ENCODE results near the gene FBXO42.
A peak's percentile ranks its signal among the peaks of the same experiment; 100 is the strongest.
"Not testable (repeated sequence)": the region's sequence is repeated elsewhere in the genome, so short reads cannot be mapped to it uniquely, and the experiment has no call there.

FBXO42 gene

DNA sequence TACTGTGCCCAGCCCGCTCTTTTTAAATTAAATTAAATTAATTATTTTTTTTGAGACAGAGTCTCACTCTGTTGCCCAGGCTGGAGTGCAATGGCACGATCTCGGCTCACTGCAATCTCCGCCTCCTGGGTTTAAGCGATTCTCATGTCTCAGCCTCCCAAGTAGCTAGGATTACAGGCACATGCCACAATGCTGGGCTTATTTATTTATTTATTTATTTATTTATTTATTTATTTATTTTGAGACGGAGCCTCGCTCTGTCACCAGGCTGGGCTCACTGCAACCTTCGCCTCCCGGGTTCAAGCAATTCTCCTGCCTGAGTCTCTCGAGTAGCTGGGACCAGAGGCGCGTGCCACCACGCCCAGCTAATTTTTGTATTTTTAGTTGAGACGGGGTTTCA is 129.6 kb downstream of the FBXO42 start:
- DNase-seq (ENCODE audit: low read depth in 3 of 3, low spot score in 1 of 3), result not testable (repeated sequence)

DNA sequence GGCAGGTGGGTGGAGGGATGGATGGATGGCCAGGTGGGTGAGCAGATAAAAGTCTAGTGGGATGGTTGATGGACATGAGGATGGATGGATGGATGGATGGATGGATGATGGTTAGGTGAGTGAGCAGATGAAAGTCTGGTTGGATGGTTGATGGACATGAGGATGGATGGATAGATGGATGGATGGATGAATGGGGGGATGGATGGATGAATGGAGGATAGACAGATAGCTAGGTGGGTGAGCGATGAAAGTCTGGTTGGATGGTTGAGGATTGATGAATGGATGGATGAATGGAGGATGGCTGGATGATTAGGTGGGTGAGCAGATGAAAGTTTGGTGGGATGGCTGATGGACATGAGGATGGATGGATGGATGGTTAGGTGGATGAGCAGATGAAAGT is 130.8 kb downstream of the FBXO42 start:
- no peak for DNase-seq (ENCODE audit: low read depth in 3 of 3, low spot score in 1 of 3)

DNA sequence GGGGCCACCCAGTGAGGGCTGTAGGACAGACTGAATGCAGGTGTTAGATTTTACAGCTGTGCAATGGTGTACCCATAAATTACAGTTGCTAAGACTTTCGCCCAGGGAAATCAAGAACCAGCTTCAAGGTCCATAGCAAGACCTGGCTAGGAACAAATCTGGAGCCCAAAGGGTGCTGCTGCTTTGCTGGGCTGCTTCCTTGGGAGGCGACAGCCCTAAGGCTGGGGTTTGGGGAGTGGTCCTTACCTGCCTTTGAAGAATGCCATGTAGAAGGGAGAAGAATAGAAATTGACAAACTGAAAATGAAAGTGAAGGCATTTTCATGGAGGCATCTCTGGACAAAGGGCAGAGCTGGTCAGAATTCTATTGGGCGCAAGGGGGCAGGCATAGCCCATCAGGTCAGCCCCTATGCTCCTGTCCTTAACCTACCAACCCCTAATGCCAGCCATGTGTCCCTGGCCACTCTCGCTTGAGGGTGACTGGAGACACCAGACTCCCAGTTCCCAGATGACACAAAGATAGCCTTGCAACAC is 132.2 kb downstream of the FBXO42 start:
- no peak for DNase-seq (ENCODE audit: low read depth in 3 of 3, low spot score in 1 of 3)

DNA sequence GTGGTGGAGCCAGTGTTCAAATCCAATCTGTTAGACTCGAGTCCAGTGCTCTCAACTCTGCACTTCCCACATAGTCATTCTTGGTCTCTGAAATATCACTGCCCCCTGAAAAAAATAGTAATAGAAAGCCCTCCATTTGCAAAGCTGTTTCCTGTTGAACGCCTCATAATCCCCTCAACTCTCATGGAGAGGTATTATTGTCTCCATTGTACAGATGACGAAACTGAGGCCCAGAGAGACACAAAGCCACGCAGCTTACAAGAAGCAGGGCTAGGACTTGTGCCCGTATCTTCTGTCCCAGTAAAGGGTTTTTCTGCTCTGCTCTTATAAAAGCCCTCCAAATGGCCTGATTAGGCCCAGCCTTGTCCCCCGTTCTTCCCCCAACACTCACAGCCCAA is 133.6 kb downstream of the FBXO42 start:
- no peak for DNase-seq (ENCODE audit: low read depth in 3 of 3, low spot score in 1 of 3)

DNA sequence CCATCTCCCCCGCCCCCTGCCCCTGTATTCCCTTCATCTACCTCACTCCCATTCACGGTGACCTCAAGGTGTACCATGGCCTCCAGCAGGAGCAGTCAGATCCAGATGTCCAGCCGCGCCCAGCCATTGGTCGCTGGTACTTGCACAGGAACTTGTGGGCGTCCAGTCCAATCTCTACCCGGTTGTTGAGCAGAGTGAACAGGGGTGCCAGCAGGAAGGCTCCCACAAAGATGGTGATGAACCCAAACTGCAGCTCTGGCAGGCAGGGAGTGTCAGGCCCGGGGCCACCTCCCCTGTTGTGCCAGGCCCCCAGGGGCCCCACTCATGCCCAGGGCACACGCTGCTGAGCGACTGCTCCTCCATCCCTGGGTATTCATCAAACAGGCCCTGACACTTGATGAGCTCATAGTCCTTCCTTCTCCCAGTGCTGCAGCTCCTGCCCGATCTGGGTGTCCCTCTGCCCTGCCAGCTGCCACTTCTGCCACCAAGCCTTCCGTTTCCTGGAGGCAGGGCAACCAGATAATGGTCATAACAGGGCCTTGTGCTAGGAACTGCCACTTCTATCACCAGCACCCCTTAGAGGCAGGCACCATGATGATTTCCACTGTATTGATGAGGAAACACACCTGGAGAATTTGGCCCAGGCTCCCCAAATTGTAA is 134.1 kb downstream of the FBXO42 start:
- DNase-seq (ENCODE audit: low read depth in 3 of 3, low spot score in 1 of 3), result no peak

DNA sequence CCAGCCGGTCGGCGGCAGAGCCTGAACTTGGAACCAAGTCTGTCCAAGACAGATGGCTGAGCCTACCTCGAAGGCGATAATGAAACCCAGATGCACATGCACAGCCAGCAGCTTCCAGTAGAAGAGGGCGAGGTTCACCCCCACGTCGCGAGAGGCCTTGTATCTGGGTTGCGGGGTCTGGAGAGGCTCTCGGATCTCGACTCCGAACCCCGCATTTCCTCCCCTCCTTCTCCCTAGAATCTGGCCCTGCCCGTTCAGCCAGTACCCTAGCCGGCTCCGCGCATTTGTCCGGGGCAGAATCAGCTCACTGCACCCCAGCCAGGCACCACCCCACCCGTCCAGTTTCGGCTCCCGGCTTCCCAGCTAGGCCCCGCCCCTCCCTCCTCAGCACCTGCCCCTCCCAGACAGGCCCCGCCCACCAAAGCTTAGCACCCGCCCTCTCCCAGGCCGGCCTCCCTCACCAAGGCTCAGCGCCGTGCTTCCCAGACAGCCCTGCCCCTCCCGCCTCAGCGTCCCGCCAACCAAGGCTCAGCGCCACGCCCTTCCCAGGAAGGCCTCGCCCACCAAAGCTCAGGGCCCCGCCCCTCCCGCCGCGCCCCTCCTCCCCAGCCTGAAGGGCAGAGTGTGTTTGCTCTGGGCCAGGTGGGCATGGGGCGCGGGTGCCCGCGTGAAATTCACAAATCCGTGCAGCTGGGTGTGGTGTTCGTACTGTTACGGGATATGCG is 135.1 kb downstream of the FBXO42 start:
- peak; percentile 87 to 89 (median 88) for DNase-seq (ENCODE audit: low read depth in 3 of 3, low spot score in 1 of 3)

DNA sequence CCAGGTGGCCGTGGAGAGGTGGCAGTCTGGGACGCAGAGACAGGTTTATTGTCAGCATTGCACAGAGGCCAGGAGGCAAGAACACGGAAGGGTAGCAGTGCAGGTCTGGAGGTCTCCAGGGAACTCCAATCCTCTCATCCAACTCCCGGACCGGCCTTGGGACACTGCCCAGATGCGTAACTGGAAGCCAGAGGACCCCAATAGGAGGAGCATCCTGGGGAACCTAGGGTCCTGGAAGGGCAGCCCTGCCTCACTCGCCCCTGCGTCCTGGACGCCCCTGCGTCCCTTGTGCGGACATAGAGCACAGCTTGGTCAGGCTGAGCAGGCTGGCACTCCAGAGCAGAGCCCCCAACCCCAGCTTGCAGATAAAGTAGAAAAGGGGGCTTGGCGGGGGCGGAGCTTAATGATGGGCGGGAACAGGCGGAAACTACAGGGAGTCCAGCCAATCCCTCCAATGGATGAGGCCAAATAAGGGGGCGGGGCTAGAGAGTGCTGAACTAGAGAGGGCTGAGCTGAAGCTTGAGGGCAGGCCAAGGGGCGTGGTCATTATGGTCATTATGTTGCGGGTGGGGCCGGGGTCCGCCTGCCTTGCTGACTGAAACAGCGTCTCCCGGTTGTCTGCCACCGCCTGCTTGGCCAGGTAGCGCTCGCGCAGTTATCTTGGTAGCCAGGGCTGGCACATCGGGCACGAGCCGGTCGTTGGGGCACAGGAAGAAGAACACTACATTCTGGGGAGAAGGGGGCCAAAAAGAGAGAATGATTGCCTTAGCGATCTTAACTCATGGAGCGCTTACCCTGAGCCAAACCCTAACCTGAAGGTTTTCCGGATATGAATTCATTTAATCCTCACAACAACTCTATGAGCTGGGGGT is 136.2 kb downstream of the FBXO42 start:
- DNase-seq (ENCODE audit: low read depth in 3 of 3, low spot score in 1 of 3), result no peak

DNA sequence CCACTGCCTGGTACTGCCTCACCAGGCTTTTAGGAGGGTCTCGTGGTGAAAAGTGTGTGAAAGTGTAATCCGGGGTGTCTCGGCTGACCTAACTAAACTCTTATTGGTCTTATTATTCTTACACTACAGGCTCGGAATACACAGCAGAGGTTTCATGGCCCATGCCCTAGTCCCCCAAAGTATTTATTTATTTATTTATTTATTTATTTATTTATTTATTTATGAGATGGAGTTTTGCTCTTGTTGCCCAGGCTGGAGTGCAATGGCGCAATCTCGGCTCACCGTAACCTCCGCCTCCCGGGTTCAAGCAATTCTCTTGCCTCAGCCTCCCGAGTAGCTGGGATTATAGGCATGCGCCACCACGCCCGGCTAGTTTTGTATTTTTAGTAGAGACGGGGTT is 137.0 kb downstream of the FBXO42 start:
- DNase-seq (ENCODE audit: low read depth in 3 of 3, low spot score in 1 of 3), result not testable (repeated sequence)

DNA sequence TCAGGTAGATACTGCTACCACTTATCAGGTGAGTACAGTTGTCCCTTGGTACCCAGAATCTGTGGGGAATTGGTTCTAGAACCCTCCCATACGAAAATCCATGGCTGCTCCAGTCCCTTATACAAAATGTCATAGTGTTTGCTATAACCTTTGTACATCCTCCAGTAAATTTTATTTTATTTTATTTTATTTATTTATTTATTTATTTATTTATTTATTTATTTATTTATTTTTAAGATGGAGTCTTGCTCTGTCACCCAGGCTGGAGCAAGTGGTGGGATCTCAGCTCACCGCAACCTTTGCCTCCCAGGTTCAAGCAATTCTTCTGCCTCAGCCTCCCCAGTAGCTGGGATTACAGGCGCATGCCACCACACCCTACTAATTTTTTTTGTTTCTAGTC is 138.7 kb downstream of the FBXO42 start:
- not testable (repeated sequence) for DNase-seq (ENCODE audit: low read depth in 3 of 3, low spot score in 1 of 3)

DNA sequence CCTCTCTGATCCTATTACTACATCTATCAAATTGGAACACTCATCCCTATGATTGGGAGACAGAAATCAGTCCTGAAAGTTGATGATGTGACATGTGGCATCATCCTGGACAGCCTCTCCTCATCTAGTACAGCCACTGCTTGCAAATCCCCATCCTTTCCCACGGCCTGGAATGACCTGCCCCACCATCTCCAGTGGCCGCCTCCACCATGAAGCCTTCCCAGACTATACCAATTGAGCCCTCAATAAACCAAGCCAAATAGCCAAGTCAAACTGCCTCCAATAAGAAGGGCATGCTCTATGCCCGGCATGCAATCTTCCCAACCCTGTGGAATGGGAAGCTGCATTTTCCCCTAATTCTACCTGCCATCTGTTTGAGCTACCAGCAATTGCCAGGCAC is 139.3 kb downstream of the FBXO42 start:
- DNase-seq (ENCODE audit: low read depth in 3 of 3, low spot score in 1 of 3), result no peak

DNA sequence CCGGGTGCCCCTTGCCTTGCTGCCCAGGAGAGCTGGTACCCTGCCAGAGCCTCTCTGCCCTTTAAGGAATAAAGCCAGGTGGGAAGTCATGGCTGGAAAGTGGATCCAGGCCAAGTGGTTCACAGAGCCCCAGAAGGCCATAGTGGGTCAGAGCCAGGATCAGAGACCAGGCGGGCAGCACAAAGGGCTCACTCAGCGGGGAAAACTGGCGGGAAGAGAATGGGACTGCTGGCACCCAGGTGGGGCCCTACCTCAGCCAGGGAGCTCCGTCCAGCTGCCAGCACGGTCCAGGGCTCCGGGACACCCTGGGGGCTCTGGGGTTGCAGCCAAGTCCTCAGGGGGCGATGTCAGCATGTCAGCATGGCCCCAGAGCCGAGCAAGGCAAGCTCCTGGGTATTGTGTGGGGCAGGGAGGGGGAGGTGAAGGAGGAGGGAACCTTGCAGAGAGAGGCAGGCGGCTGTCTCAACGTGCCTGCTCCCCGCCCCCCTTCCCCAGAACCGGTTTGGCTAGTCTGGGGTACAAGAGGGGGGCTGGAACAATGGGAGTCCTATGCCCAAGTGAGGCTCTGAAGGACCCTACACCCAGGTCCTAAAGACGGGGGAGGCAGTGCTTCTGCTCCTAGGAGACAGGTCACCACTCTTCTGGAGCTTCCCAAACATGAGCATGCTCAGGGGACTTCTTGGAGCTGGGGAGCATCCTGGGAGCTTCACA is 139.9 kb downstream of the FBXO42 start, which contains the start of gene ARHGEF19:
ARHGEF19 (minus strand) TSS at position 402 of the 711 bp plus-strand sequence. CDS start 3,598 bp downstream, outside the sequence.
- no peak for DNase-seq (ENCODE audit: low read depth in 3 of 3, low spot score in 1 of 3)

DNA sequence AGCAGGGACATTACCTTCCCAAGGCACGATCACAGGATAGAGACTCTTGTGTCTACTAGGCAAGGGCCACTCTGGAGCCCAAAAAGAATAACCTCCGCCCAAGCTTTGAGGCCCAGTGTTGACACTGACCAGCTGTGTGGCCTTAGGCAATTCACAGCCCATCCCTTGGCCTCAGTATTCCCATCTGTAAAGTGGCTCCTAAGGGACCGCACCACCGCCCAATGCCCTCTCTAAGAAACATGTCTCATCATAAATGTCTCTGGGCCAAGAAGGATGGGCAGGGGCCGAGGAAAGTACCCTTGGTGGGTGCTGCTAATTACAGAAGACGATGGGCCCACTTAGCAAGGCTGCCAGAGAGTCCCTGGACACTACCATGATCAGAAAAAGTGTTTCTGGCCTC is 140.5 kb downstream of the FBXO42 start:
- no peak for DNase-seq (ENCODE audit: low read depth in 3 of 3, low spot score in 1 of 3)

DNA sequence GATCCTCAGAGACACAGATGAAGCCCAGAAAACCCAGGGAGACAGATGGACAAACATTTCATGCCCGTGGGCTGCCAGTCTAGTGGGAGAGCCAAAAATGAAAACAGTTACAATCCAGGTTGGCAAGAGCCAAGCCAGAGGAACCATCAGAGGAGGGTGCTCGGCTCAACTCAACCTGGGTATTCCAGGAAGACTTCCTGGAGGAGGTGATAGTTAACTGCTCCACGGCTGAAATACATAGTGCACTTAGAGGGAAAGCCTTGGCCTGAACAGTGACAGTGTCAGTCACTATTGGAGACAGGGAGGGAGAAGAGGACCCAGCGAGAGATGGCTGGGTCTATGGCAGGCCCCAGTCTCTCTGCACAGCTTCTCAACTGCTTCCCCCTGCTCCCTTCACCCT is 141.7 kb downstream of the FBXO42 start:
- DNase-seq (ENCODE audit: low read depth in 3 of 3, low spot score in 1 of 3), result no peak

DNA sequence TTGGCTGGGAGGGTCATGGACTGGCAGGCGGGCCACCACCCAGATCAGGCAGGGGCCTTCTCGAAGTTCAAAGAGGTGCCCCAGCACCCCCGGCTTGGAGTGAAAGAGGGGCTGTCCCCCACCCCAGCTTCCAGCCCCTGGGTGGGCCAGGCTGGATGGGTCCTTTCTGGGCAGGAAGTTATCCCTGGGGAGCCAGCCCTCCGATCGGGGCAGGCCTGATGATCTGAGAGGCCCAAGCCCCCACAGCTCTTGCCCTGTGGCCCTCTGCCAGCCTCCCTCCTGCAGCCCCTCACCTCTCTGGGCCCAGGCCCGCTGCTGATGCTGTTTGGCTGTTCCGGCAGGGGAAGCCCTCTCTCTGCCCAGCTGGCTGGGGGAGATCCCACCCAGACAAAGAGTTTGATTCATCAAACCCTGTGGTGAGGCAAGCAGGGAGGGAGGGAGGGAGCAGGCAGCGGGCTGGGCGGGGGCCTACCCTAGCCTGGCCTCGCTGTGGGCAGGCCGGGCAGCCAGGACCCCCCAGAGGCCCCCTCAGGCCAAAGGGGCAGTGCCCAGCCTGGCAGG is 142.4 kb downstream of the FBXO42 start:
- DNase-seq (ENCODE audit: low read depth in 3 of 3, low spot score in 1 of 3), result no peak

DNA sequence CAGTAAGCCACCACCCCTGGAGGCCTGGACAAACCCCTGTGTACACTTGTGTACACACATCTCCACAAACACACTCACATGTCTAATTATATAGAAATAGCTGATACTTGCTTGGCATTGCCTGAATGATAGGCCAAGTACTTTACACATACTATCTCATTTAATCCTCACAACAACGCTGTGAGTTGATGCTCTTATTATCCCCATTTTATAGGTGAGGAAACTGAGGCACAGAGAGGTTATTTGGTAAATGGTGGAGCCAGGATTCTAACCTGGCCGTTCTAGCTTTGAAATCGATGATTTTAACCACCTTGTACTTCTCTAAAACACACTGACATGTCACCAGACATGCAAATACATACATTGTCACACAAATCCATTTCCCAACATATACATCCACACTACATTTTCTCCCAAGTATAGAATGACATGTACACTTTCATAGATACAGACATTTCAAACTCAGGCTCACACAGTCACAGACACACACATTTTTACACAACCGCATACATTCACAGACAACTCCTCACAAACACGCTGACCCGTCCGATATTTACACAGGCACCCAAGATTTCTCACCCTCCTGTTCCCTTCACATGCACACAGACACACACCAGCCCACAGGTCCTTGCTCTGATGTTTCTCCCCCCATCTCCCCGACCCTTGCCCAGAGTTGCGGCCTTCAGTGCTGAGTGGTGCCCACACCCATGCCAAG is 143.0 kb downstream of the FBXO42 start:
- no peak for DNase-seq (ENCODE audit: low read depth in 3 of 3, low spot score in 1 of 3)

DNA sequence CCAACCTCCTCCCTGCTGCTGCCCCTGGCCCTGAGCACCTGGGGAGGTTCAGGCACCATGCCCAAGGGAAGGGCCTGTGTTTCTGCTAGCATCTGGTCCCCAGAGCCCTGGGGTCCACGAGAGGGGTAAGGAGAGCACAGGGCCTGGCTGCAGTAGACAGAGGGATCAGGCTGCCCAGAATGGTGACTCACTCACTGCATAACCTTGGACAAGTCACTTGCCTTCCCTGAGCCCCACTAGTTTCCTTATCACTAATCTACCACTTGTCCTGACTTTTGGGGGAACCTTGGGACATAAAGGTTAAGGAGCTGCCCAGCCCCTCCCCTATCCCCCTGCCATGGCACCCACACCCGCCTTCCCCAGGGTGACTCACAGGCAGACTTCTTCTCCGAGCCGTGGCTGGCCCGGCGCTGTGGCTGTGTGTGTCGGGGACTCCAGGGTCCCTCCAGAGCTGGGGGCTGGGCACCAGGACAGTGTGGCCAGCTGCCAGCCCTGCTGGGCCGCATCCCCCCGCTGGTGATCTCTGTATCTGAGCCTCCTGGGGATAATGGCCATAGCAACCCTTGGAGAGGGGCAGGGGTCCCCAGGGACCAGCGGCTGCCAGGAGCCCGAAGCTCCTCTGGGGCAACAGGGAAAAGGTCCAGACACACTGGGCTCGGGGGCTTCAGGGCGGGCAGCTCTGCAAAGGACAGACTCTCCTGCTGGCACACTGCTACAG is 143.9 kb downstream of the FBXO42 start:
- no peak for DNase-seq (ENCODE audit: low read depth in 3 of 3, low spot score in 1 of 3)

DNA sequence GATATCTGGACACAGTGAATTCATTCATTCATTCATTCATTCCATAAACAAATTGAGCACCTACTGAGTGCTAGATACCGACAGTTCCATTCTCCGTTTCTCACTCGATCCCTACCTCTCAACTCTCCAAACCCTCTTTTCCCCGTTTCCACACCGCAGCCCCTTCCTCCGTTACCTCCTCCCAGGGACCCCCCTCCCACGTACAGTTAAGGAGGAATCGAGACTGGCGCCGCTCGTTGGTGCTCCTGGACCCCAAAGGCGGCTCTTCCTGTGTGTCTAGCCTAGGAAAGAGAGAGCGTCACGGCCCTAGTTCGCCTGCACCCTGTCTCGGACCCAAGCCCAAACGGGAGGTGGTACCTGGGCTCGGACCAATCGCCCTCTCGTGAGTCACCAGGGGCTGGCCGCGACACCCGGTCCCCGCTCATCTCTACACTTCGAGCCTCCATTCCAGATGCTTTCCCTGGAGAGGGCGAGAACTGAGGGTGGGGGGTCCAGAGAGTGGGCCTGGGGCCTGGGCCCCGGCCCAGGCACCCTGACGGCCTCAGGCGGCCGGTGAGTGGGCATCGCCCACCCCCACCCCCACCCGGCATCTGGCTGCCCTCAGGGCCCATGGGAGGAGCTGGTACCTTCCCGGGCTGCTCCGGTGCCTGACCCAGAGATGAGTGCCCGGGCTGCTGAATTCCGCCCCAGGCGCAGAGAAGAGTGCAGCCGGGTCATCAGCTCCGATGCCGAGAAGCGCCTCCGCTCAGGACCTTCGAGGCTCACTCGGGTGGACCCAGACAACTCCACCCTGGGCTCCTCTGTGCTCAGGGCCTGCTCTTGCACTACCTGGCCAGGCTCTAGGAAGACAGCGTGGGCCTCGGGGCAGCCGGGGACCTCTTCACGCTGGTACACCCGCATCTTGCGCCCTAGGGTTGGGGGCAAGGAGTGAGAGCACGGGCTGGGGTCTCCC is 144.7 kb downstream of the FBXO42 start:
- no peak for DNase-seq (ENCODE audit: low read depth in 3 of 3, low spot score in 1 of 3)
